H1 (cell line): ENCODE data around the gene SERPINB5. TPM values are rescaled to one million over a fixed set of nuclear protein-coding genes. Genes with fewer than 3 reads are reported as not detected.

Experiments used
- CHD2 ChIP-seq: IDR thresholded peaks from 2 replicates; pipeline ENCODE4 v1.6.1; 2012; ENCODE audit warnings: low read length, improper control_type of control experiment
- EP300 ChIP-seq, 2 experiments: IDR thresholded peaks; 1 replicate in 1 of 2; 2 replicates in 1 of 2; pipeline ENCODE4 v1.6.1; 2011 to 2012; ENCODE audit warnings: low read depth in 2 of 2, low read length in 2 of 2, mild to moderate bottlenecking in 2 of 2, borderline replicate concordance in 1 of 2, inconsistent platforms in 1 of 2, moderate library complexity in 1 of 2
- JUND ChIP-seq: IDR thresholded peaks from 2 replicates; pipeline ENCODE4 v1.6.1; 2011; ENCODE audit warnings: mild to moderate bottlenecking, improper control_type of control experiment, low read length
- PHF8 ChIP-seq: fragments of 200-600 bp; sonication (generic); conservative IDR thresholded peaks from 2 replicates; pipeline ENCODE4 v1.7.1; 2012; ENCODE audit warnings: low read depth, mild to moderate bottlenecking, inconsistent platforms, low read length, moderate library complexity
- SIX5 ChIP-seq: IDR thresholded peaks from 2 replicates; pipeline ENCODE4 v1.6.1; 2011; ENCODE audit warnings: mild to moderate bottlenecking, low read depth, low read length
- SP2 ChIP-seq: IDR thresholded peaks from 2 replicates; pipeline ENCODE4 v1.6.1; 2012; ENCODE audit warnings: mild to moderate bottlenecking, low read length, inconsistent platforms
- TCF12 ChIP-seq: IDR thresholded peaks from 2 replicates; pipeline ENCODE4 v1.6.1; 2011; ENCODE audit warnings: low read depth, mild to moderate bottlenecking, low read length
- TEAD4 ChIP-seq: IDR thresholded peaks from 2 replicates; pipeline ENCODE4 v1.6.1; 2012; ENCODE audit warnings: low read depth, low read length, inconsistent platforms, mixed read lengths
- polyA plus RNA-seq, 7 experiments: library from polyadenylated mRNA; depleted of rRNA in 3 of 7; stranded (reverse) in 5 of 7; unstranded in 2 of 7; fragments of >200 nt in 5 of 7; fragments of 200-250 nt in 2 of 7; gene quantifications; 1 replicate in 5 of 7; 2 replicates in 1 of 7; 4 replicates in 1 of 7; pipeline versions ENCODE4 v1.2.1 to v1.2.3, GENCODE V29; 2011 to 2013; ENCODE audit warnings: missing spikeins in 2 of 7, mixed read lengths in 2 of 7
- total RNA-seq: library from RNA; stranded (reverse); fragmentation: NEBNext Ultra II Directional; extraction: Animal tissue kit (Norgen Biotek cat#: 25700); gene quantifications from 2 replicates; pipeline ENCODE4 v1.2.1, GENCODE V29; 2021
- TF ChIP-seq, protein P1 (sequence below): fragments of 300-600 bp; sonication (generic); IDR thresholded peaks from 2 replicates; pipeline ENCODE4 v1.7.1; 2012; ENCODE audit warnings: low read length, moderate library complexity, mild to moderate bottlenecking, inconsistent platforms; ENCODE audit not compliant: insufficient replicate concordance
- TF ChIP-seq, protein P2 (sequence below): IDR thresholded peaks from 2 replicates; pipeline ENCODE4 v1.6.1; 2012; ENCODE audit warnings: inconsistent platforms

The SERPINB5 gene
- total and polyA plus RNA-seq, 2 of the 8 experiments (the other 6 are each of a cell fraction or from before 2014, with no cell fraction given), result 0.03 TPM; not detected in 1

DNA sequence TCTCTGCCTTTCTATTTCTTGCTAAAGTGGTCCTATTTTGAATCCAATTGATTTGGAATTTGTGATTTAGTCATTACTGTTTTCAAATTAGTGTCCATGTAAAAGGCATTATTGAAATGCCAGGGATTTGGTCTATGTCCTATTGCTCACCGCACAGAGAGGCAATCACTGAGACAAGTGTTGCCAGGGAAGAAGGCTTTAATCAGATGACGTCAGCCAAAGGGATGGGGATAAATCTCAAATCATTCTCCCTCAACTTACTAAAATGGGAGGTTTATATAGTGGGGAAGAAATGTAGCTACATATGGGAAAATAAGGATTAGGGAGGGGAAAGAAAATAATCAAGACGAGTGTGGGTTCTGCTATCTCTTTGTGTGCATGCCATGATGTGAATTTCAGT lies 75.0 kb downstream of the SERPINB5 start (continued):
- TF ChIP-seq, protein P1, sequence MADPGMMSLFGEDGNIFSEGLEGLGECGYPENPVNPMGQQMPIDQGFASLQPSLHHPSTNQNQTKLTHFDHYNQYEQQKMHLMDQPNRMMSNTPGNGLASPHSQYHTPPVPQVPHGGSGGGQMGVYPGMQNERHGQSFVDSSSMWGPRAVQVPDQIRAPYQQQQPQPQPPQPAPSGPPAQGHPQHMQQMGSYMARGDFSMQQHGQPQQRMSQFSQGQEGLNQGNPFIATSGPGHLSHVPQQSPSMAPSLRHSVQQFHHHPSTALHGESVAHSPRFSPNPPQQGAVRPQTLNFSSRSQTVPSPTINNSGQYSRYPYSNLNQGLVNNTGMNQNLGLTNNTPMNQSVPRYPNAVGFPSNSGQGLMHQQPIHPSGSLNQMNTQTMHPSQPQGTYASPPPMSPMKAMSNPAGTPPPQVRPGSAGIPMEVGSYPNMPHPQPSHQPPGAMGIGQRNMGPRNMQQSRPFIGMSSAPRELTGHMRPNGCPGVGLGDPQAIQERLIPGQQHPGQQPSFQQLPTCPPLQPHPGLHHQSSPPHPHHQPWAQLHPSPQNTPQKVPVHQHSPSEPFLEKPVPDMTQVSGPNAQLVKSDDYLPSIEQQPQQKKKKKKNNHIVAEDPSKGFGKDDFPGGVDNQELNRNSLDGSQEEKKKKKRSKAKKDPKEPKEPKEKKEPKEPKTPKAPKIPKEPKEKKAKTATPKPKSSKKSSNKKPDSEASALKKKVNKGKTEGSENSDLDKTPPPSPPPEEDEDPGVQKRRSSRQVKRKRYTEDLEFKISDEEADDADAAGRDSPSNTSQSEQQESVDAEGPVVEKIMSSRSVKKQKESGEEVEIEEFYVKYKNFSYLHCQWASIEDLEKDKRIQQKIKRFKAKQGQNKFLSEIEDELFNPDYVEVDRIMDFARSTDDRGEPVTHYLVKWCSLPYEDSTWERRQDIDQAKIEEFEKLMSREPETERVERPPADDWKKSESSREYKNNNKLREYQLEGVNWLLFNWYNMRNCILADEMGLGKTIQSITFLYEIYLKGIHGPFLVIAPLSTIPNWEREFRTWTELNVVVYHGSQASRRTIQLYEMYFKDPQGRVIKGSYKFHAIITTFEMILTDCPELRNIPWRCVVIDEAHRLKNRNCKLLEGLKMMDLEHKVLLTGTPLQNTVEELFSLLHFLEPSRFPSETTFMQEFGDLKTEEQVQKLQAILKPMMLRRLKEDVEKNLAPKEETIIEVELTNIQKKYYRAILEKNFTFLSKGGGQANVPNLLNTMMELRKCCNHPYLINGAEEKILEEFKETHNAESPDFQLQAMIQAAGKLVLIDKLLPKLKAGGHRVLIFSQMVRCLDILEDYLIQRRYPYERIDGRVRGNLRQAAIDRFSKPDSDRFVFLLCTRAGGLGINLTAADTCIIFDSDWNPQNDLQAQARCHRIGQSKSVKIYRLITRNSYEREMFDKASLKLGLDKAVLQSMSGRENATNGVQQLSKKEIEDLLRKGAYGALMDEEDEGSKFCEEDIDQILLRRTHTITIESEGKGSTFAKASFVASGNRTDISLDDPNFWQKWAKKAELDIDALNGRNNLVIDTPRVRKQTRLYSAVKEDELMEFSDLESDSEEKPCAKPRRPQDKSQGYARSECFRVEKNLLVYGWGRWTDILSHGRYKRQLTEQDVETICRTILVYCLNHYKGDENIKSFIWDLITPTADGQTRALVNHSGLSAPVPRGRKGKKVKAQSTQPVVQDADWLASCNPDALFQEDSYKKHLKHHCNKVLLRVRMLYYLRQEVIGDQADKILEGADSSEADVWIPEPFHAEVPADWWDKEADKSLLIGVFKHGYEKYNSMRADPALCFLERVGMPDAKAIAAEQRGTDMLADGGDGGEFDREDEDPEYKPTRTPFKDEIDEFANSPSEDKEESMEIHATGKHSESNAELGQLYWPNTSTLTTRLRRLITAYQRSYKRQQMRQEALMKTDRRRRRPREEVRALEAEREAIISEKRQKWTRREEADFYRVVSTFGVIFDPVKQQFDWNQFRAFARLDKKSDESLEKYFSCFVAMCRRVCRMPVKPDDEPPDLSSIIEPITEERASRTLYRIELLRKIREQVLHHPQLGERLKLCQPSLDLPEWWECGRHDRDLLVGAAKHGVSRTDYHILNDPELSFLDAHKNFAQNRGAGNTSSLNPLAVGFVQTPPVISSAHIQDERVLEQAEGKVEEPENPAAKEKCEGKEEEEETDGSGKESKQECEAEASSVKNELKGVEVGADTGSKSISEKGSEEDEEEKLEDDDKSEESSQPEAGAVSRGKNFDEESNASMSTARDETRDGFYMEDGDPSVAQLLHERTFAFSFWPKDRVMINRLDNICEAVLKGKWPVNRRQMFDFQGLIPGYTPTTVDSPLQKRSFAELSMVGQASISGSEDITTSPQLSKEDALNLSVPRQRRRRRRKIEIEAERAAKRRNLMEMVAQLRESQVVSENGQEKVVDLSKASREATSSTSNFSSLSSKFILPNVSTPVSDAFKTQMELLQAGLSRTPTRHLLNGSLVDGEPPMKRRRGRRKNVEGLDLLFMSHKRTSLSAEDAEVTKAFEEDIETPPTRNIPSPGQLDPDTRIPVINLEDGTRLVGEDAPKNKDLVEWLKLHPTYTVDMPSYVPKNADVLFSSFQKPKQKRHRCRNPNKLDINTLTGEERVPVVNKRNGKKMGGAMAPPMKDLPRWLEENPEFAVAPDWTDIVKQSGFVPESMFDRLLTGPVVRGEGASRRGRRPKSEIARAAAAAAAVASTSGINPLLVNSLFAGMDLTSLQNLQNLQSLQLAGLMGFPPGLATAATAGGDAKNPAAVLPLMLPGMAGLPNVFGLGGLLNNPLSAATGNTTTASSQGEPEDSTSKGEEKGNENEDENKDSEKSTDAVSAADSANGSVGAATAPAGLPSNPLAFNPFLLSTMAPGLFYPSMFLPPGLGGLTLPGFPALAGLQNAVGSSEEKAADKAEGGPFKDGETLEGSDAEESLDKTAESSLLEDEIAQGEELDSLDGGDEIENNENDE, result no peak
- TF ChIP-seq SIX5, result no peak
- no peak for TF ChIP-seq JUND
- no peak for TF ChIP-seq CHD2
- TF ChIP-seq PHF8, result no peak
- TF ChIP-seq, protein P2, sequence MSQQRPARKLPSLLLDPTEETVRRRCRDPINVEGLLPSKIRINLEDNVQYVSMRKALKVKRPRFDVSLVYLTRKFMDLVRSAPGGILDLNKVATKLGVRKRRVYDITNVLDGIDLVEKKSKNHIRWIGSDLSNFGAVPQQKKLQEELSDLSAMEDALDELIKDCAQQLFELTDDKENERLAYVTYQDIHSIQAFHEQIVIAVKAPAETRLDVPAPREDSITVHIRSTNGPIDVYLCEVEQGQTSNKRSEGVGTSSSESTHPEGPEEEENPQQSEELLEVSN, result no peak
- TF ChIP-seq TCF12, result no peak
- no peak for TF ChIP-seq EP300 (IDR thresholded peaks at IDR 0.05; ENCODE audit: borderline replicate concordance in 1 of 2, low read depth in 2 of 2, low read length in 2 of 2)
- TF ChIP-seq SP2, result no peak
- TF ChIP-seq TEAD4, result no peak
